GM18907 (cell line): ENCODE results near the gene RBM11.

ENCODE experiments used
- ATAC-seq: cut with Tn5 transposase; IDR thresholded peaks from one replicate; pipeline ENCODE4 v1.9.1; 2021; ENCODE audit warnings: mild to moderate bottlenecking, moderate library complexity; ENCODE audit not compliant: unreplicated experiment

RBM11 gene

GRCh38 chr21:14267076-14267475 lies 51.1 kb downstream of the RBM11 start:
- ATAC-seq, result no peak

GRCh38 chr21:14270631-14271030 lies 54.7 kb downstream of the RBM11 start:
- ATAC-seq, result no peak

- no peak for ATAC-seq
Observed at GRCh38 chr21:14271053-14271452, 55.1 kb downstream of the RBM11 start.

- ATAC-seq, result no peak
Observed at GRCh38 chr21:14271641-14272040, 55.7 kb downstream of the RBM11 start.

- no peak for ATAC-seq
Observed at GRCh38 chr21:14273736-14274538, 58.0 kb downstream of the RBM11 start.

GRCh38 chr21:14275702-14276205 lies 59.8 kb downstream of the RBM11 start:
- no peak for ATAC-seq
